Large intestine (tissue), 3 donors: Measurements from ENCODE around the gene ZFP1. TPM values are rescaled to one million over a fixed set of nuclear protein-coding genes. Genes with fewer than 3 reads are reported as not detected.
"Not testable (repeated sequence)": the region's sequence is repeated elsewhere in the genome, so short reads cannot be mapped to it uniquely, and the experiment has no call there.

ENCODE experiments used
- DNase-seq, 2 donors: peaks; one replicate each; pipeline versions ENCODE4 v3.0.0 to v3.0.0-alpha.2; 2013
- H3K27ac ChIP-seq: one replicate; pipeline ENCODE4 v1.5.1; 2013; ENCODE audit warnings: low read length
- H3K27me3 ChIP-seq: 2 replicates; pipeline ENCODE4 v1.6.1; 2013; ENCODE audit warnings: low read length; ENCODE audit not compliant: control insufficient read depth, insufficient read depth
- H3K36me3 ChIP-seq: 2 replicates; pipeline ENCODE4 v1.6.1; 2013; ENCODE audit warnings: low read length; ENCODE audit not compliant: control insufficient read depth, insufficient read depth
- H3K4me1 ChIP-seq: one replicate; pipeline ENCODE4 v1.6.1; 2013; ENCODE audit warnings: low read length; ENCODE audit not compliant: control insufficient read depth, insufficient read depth
- H3K4me3 ChIP-seq: one replicate; pipeline ENCODE4 v1.5.1; 2013; ENCODE audit warnings: low read length
- H3K9me3 ChIP-seq: one replicate; pipeline ENCODE4 v1.6.1; 2013; ENCODE audit warnings: mild to moderate bottlenecking, low read depth, low read length, moderate library complexity; ENCODE audit not compliant: control insufficient read depth
- WGBS: methylation state at CpG from one replicate; pipeline ENCODE4 v1.1.5; 2013; ENCODE audit warnings: low lambda C conversion rate; ENCODE audit not compliant: insufficient coverage; 5-methylcytosine and 5-hydroxymethylcytosine counted together
- polyA plus RNA-seq: library from polyadenylated mRNA; unstranded; fragments of 120-200 nt; gene quantifications from one replicate; pipeline ENCODE4 v1.2.1, GENCODE V29; 2013

Gene ZFP1
- polyA plus RNA-seq, 1 donor = 8.3 TPM

DNA sequence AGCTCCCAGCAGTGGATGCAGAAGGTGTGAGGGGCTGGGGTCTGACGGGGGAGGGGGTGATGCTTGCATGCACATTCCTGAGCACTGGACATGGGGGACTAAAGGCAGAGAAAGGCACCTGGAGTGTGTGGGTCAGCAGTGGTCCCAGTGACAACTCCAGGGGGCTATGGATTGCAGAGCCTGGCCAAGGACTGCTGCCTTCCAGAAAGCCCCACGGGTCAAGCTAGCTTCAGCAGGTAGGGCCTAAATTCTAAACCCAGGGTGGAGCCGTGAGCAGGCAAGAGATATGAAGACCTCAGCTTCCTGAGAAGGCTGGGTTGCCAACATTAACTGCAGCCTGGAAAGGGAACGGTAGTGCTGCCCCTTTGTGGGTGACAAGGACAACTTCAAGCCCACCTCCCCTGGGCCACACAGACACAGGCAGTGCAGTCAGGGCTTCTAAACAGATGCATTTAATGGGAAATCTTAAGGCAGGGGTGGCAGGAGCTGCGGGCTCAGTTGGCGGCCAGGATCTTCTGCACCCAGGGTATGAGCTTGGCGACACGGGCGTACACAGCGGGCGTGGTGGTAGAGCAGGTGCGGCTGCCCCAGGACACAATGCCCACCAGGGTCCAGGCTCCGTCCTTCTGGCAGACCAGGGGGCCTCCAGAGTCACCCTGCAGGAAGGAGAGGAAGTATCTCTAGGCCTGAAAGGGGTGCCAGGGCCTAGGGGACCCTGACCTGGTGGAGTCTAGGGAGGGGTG is 55.5 kb downstream of the ZFP1 start:
- Histone ChIP-seq H3K9me3 (no peaks in the 10 kb centered on the region), H3K36me3 (no peaks in the 10 kb centered on the region), H3K4me3 (no peak overlapping the region), H3K4me1 (no peaks in the 10 kb centered on the region), H3K27ac (no peak overlapping the region), H3K27me3 (no peaks in the 10 kb centered on the region)
- no CpG with 5 or more reads among the region's 13 CpGs for WGBS
- no peak for DNase-seq

DNA sequence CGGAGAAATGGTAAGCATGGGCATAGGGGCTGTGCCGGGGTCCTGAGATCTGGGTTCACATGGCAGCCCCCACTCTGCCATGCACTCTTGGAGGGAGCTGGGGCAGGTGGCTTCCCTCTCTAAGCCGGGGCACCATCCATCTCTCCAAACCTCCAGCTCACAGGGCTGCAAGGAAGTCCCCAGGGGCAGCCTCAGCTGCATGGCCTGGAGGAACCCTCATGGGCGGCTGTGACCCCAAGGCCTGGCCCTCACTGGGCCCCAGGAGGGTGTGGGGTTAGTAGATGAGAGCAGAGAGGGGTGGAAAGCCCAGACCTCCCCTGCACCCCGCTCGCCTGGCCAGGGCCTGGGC is 56.1 kb downstream of the ZFP1 start:
- no peaks in the 10 kb centered on the region for H3K9me3 ChIP-seq
- no peak overlapping the region for H3K4me3 ChIP-seq
- H3K4me1 ChIP-seq = no peaks in the 10 kb centered on the region
- no peaks in the 10 kb centered on the region for H3K27me3 ChIP-seq
- WGBS = no CpG with 5 or more reads among the region's 6 CpGs
- no peaks in the 10 kb centered on the region for H3K36me3 ChIP-seq
- no peak for DNase-seq
- no peak overlapping the region for H3K27ac ChIP-seq

DNA sequence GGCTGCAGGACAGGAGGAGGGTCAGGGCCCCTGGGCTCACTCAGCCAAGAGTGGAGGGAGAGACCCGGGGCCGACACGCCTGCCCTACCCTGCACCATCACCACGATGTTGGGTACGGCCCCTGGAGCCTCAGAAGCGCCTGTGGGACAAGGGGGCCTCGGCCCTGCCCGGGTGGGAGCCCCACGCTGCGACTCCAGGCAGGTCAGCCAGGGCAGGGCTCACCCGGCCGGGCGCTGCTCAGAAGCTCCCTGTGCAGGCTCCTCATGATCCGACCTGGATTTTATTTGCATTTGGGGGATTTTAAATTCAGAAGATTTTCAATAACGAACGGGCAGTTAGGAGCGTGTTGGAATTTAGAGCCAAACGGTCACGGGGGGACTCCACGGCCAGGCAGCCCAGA is 56.6 kb downstream of the ZFP1 start:
- not testable (repeated sequence) for DNase-seq
- no CpG with 5 or more reads among the region's 20 CpGs for WGBS

DNA sequence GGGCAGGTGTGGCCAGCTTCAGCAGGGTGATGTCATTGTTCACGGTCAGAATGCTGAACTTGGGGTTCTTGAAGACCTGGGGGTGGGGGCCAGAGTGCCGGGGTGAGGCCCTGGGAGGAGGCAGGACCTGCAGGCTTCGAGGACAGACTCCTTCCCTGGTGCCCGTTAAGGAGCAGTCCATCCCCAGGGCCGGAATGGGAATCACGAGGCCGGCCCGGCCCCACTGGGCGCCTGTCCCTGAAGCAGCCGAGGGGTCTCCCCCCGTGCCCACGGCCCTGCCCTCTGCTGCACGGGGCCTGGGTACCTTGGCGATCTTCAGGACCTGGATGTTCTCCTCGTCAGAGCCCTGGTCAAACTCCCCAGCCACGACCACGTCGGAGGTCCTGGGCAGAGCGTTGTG is 57.1 kb downstream of the ZFP1 start:
- not testable (repeated sequence) for H3K4me3 ChIP-seq, H3K27me3 ChIP-seq, H3K4me1 ChIP-seq, H3K27ac ChIP-seq, H3K36me3 ChIP-seq, DNase-seq, H3K9me3 ChIP-seq
- WGBS = no CpG with 5 or more reads among the region's 19 CpGs

More for the DNA sequence above, 56.6 kb downstream of the ZFP1 start:
- not testable (repeated sequence) for H3K27me3 ChIP-seq, H3K27ac ChIP-seq, H3K36me3 ChIP-seq, H3K4me3 ChIP-seq, H3K4me1 ChIP-seq, H3K9me3 ChIP-seq

DNA sequence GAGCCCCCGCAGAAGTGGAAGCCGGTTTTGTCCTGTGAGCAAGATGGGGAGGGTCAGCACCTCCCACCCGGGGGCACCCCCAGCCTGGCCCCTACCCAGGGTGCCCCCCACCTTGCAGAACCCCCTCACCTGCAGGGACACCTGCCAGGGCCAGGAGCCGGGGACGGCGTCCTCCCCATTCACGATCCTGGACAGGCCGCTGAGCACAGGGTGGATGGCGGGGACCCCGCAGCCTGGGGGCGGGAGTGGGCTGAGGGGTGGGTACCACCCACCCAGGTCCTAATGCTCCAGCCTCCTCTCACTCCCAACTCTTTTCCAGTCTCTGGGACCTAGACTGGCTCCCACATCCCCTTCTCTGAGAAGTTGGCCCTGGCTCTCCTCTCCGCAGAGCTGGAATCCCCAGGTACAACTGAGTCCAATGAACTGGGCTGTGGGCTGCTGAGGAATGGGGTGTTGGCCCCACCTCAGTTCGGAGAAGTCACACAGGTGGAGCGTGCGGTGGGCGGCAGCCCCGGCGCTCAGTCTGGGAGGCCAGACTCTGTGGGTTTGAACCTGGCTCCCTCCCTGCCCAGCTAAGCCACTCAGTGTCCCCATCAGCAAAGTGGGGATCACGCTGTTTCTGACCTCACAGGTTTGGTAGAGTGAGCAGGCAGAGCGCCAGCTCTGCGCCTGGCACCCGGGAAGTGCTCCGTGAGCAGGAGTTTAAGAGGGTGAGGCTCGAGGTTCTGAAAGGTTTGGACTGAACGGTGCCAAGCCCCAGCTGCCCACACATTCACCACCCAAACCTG is 57.8 kb downstream of the ZFP1 start:
- not testable (repeated sequence) for H3K4me3 ChIP-seq, H3K4me1 ChIP-seq, DNase-seq, H3K9me3 ChIP-seq, H3K36me3 ChIP-seq, H3K27ac ChIP-seq, H3K27me3 ChIP-seq
- WGBS = no CpG with 5 or more reads among the region's 25 CpGs

DNA sequence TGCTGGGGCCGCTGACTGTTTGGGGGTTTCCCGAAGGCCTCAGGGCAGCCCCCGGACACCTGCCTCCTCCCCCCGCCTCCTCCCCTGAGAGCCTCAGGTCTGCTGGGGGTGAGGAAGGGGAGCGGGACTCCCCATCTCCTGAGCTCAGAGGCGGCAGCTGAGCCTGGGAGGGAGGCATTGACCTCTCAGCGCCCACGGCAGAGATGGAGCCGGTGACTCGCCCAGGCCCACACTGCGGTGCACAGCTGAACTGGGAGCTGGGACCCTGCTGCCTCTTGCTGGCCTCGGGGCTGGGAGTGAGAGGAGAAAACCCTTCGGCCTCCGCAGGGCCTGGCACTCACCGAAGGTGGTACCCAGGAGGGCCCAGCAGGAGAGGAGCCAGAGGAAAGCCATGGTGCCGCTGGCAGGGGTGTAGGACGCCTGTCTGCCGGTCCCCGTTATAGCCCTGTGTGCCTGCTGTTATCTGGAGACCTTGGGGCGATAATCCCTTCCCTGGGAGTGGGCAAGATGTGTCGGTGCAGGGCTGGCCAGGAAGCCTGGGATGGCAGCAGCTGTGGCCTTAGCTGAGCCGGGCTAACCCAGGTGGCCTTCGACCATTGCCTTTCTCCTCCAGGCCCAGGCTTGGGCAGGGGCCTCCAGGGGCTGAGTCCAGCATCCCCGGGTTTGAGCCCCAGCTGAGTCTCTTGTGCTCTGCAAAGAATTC is 58.6 kb downstream of the ZFP1 start, which contains the start of gene CTRB2:
Gene CTRB2 (minus strand): TSS at position 413 of the 703 bp plus-strand sequence. CDS start 20 bp downstream, at position 393.
- H3K4me3 ChIP-seq = no peak within 1 kb of the TSS
- H3K27me3 ChIP-seq = no peaks in the 10 kb centered on the region
- H3K4me1 ChIP-seq = no peaks in the 10 kb centered on the region
- H3K9me3 ChIP-seq = no peaks in the 10 kb centered on the region
- H3K36me3 ChIP-seq = no peaks in the 10 kb centered on the region
- no peak for DNase-seq
- WGBS = no CpG with 5 or more reads among the region's 24 CpGs
- H3K27ac ChIP-seq = no peak within 1 kb of the TSS

DNA sequence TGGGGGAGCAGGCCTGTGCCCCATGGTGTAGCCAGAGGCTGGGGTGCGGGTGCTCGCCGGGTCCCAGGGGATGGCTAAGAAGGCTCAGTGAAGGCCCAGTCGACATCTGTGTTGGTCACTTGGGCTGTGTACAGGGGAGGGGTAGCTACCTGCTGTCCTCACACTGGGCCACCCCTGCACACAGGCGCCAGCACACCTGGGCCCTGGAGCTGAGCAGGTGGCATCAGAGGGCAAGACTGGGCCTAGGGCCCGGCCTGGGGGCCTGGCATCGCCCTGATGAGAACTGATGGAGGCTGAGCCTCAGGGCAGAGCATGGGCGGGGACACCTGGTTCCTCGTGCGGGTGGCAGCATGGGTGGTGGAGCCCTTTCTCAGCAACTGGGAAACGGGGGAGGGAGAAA is 59.5 kb downstream of the ZFP1 start:
- Histone ChIP-seq H3K36me3 (no peaks in the 10 kb centered on the region), H3K27me3 (no peaks in the 10 kb centered on the region), H3K9me3 (no peaks in the 10 kb centered on the region), H3K4me1 (no peaks in the 10 kb centered on the region), H3K4me3 (no peak overlapping the region), H3K27ac (no peak overlapping the region)
- no CpG with 5 or more reads among the region's 11 CpGs for WGBS
- no peak for DNase-seq

GRCh38 chr16:75208242-75208825 is 60.0 kb downstream of the ZFP1 start:
- WGBS = no CpG with 5 or more reads among the region's 13 CpGs
- Histone ChIP-seq H3K9me3 (no peaks in the 10 kb centered on the region), H3K27ac (no peak overlapping the region), H3K27me3 (no peaks in the 10 kb centered on the region), H3K4me3 (no peak overlapping the region), H3K36me3 (no peaks in the 10 kb centered on the region), H3K4me1 (no peaks in the 10 kb centered on the region)
- DNase-seq = no peak

DNA sequence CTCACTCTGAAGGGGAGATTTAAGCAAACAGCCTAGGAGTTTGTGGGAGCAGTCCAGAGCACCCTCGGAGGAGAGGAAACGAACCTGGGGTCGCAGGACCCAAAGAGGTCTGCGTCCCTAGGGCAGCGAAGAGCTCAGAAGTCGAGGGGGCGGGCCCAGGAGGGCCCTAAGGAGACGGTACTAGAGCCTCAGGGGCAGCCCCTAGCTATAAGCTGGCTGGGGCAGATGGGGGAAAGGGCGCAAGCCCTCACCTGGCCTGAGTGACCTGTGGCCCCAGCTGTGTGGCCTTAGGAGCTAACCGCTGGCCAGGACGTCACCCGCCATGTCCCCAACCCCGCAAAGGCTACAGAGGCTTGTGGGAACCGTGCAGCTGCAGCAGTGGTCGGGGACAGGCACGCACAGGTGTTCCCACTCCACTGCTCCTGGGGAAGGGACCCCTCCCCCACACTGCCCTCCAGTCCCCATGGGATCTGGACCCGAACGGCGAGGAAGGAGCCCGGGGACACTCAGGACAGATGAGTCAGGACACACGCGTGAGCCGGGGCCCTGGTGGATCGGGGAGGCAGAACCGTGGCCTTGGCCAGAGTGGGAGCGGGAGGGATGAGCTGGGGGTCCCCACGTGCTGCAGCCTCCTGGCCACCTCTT is 60.7 kb downstream of the ZFP1 start:
- no peak overlapping the region for H3K27ac ChIP-seq
- H3K4me1 ChIP-seq = no peaks in the 10 kb centered on the region
- H3K36me3 ChIP-seq = no peaks in the 10 kb centered on the region
- DNase-seq = no peak
- WGBS = no CpG with 5 or more reads among the region's 27 CpGs
- no peaks in the 10 kb centered on the region for H3K27me3 ChIP-seq
- no peak overlapping the region for H3K4me3 ChIP-seq
- no peaks in the 10 kb centered on the region for H3K9me3 ChIP-seq

- H3K9me3 ChIP-seq, H3K27ac ChIP-seq, H3K36me3 ChIP-seq, H3K27me3 ChIP-seq, H3K4me1 ChIP-seq, DNase-seq, H3K4me3 ChIP-seq: not testable (repeated sequence)
- 100% methylated on average over 1 of the region's 7 CpGs for WGBS
These were observed 61.2 kb downstream of the ZFP1 start for GRCh38 chr16:75209514-75209913.
